HG02973 (cell line): ENCODE results near the gene KIF5C.

Source experiments
- ATAC-seq: cut with Tn5 transposase; IDR thresholded peaks from one replicate; pipeline ENCODE4 v1.9.1; 2021; ENCODE audit warnings: moderate library complexity; ENCODE audit not compliant: unreplicated experiment

Gene KIF5C

DNA sequence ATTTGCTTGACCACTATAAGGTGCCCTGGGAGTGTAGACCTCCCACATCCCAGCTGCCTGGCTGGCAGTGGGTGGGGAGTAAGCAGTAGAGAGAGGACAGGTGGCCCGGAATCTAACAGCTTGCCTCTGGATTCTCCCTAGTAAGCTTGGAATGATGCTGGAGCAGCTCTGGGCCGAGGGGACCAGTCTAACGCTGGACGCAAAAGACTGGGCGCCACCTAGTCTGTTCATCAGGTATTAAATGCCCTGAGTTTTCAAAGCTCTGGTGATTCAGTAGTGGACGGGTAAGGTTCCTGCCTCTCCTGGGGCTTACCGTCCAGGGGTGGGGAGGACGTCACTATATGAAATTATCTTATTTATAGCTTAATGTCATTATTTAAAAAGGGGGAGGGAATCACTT, 162.8 kb downstream of the KIF5C start:
- ATAC-seq: no peak

DNA sequence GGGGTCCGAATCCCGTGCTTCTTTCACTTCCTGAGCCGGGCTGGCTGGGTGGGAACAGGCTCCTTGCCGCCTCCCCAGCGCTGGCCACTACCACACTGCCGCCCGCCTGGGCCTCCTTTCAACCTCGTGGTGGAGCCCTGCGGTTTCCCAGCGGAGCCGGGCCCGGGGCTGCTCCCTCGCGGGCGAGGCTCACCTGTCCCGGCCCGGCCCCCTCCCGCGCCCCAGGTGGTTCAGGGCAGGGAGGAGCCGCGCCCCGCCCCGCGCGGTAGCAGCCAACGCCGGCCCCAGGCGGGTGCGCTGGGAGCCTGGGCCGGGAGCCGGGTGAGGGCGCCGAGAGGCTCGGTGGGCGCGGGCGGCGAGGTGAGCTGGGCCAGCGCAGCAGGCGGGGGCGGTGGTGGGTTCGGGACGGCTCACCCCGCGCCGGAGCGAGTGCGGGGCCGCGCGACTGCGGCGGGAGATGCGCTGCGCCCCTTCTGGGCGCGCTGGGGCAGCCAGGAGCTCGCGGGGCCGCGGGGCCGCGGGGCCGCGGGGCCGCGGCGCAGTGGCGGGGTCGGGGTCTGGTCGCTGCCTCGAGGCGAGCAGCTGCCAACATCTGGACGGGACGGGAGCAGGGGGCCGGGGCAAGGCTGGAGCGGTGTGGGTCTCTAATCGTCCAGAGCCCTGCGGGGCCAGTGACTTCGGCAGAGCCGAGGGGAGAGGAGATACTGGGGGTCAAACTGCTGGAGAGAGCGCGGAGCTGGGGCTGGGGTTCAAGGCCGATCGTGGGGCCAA, 163.6 kb downstream of the KIF5C start, which contains the start of gene LYPD6B:
TSS of gene LYPD6B (plus strand) at position 258 of the 771 bp plus-strand sequence. CDS start 92,250 bp downstream, outside the sequence.
- peak; percentile 60 for ATAC-seq

DNA sequence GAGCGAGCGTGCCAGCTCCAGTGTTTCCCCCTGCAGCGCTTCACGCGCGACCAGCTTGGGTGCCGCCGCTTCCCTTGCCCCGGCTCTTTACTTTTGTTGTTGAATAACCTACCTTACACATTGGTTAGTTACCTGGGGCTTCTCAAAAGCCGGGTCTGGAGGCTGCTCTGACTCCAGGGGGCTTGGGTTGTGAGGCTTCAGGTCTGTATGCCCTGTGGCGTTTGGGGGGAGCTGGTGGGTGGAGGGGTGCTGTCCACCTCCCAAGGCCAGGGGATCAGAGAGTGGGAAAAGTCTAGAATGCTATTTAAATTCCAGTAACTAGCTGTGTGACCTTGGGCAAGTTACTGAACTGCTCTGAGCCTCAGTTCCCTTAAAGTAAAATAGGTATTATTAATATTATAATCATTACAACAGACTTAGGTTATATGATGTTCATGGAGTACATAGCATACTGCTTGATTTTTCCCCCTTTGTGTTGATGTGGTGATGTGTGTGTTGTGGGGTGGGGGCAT, 164.2 kb downstream of the KIF5C start:
- no peak for ATAC-seq

DNA sequence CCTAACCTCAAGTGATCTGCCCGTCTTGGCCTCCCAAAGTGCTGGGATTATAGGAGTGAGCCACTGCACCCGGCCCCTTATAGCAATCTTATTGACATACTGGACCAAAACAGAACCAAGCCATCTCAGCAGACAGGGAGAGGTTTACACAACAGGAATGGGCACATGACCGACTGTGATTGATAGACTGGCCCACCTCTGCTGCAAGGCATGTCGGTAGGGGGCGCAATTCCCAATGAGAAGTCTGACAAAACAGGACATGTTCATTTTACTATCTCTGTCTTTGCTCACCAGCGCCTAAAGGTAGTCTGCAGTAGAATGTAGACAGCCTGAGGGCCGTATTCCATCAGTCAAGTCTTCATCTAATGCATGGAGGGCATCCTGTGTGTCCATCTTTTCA, 165.4 kb downstream of the KIF5C start:
- no peak for ATAC-seq

DNA sequence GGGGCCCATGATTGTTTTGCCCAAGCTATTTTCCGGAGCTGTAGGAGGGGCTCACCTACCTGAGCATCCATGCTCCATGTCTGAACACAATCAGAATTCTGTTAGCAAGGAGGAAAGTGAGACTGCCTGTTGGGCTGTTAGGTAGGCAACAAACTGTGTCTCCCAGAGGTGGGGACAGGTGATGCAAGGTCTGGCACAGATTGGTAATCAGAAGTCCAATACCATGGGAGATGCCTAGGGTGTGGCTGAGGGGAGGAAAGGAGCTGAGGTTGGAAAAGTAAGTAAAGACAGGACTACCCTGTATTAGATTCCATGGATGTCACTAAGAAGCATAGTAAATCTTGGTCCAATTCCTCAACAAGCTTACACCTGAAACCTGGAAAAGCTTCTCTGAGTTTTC, 166.5 kb downstream of the KIF5C start:
- ATAC-seq: no peak

DNA sequence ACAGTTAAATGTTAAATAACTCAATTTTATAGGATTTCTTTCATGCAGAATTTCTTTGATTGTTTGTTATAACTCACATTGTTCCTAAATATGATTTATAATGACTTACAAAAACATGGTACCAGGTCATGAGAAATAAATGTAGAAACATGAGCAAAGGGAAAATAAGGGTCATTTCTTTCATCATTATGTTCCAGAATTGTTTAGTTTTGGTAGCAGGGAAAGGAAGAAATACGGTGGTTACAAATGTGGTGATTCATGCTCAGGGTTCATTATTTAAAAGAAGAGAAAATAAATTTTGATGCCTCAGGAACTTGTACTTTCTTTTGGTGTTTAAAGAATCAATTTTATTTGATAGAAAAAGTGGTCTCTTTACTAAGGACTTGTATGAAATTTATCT, 167.9 kb downstream of the KIF5C start:
- ATAC-seq: no peak

DNA sequence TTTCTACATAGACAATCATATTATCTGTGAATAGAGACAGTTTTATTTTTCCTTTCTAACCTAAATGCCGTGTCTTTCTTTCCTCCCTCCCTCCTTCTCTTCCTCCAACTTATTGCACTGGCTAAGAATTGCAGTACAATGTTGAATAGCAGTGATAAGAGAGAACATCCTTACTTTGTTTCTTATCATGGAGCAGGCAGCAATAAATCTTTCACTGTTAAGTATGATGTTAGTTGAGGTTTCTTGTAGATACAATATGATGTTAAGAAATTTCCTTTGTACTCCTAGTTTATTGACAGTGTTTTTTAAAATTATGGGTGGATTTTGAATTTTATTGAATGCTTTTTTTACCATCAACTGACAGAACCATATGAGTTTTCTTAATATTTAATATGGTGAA, 169.5 kb downstream of the KIF5C start:
- no peak for ATAC-seq

DNA sequence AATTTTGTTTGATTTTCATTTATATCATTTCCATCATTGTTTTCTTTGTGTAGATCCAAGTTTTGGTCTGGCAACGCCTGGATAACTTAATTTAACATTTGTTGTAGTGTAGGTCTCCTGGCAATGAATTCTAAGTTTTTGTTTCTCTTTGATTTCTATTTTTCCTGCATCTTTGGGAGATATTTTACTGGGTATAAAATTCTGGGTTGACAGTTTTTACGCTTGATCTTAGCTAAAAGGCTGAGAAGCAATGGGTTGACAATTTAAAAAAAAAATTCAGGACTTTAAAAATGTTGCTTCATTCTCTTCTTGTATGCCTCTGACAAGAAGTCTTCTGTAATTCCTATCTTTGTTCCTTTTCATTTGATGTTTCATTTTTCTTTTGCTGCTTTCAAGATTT, 172.1 kb downstream of the KIF5C start:
- ATAC-seq: no peak

DNA sequence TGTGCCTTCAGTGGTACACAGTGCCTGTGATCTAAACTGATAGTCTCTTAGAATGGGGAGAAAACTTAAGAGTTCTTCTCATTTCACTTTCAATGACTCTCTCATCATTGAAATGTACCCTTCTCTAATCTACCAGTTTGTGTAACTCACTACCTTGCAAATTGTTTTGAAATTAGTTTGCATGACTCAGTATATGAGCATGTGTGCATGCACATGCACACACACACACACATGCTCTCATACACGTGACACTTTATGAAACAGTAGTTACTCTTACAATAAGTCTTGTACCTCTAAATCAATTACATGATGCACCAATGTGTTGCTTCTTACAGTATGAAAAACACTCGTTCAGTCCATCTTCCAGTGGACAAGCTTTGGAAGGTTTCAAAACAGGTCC, 174.1 kb downstream of the KIF5C start:
- ATAC-seq: no peak

DNA sequence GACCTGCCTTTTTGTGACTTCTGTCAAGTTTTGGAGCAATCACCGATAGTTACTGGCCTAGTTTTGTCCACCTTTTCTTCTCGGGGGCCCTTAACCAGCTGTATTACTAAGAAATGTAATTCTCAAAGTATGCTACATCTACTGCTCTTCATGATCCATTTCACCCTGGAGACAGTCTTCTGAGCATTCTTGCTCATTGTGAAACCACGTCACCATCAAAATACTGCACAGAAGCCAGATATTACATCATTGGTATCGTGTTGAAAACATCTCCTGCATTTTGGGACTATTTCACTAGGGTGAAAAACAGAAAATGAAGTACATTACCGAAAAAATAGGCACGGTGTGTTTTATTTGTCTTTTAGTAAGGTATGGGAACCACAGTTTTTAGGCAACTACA, 175.2 kb downstream of the KIF5C start:
- peak; percentile 71 for ATAC-seq

DNA sequence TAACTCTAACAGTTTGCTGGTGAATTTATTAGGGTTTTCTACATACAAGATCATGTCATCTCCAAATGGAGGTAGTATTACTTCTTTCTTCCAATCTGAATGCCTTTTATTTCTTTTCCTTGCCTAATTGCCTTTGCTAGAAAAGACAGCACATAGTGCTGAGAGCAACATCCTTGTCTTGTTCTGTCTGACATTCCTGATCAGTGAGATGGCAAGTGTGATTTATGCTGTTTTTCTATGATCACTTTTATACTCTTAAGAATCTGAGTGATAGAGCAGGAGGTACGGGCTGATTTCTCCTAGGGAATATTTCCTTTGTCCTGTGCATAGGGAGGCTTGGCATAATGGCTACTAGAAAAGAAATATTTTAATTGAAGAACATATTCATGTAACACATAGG, 180.7 kb downstream of the KIF5C start:
- ATAC-seq: no peak

DNA sequence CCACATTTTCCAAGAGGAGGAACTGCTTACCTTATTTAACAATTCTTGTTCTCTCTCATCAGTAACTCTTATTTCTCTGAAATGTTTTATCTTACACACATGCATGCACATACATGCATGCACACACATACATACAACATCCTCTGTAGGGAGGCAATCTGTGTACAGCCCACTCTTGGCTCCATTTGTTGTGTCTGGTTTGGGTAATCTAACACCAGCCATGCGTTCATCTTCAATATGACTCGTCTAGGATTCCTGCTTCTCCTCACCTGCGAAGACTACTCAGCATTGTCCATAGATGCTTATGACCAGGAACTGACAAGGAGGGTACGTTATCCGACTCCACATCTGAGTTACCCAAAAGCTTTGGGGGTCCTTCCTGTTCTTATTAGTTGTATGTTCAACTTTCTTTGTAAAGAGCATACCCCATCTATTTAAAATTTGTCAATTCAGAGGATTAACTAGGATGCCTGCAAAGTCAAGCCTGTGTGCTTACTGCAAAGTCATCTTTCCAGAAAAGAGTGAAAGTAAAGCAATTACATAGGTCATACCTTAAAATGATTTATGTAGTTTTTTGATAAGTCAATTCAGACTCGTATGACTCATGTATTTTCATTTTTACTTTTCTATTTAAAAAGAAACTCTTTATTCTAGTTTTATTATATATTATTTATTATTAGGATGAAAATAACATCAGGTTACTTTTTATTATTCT, 181.7 kb downstream of the KIF5C start:
- no peak for ATAC-seq

DNA sequence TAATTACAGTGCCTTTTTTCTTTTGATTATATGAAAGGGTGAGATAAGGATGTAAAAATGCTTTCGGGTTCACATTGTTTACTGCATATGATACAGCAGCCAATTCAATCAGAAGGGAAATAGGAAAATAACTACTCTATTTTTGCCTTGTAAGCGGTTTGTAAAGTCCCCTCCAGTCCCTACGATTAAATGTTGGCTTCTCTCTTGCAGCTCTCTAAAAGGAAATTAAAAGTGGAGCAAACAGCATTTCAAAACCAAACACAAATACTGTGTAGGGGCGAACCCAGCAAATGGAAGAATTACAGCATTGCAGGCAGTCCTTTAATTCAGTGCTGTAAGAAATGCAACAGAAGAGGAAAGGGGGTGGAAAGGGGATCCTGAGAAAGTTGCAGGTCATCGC, 182.4 kb downstream of the KIF5C start:
- no peak for ATAC-seq

DNA sequence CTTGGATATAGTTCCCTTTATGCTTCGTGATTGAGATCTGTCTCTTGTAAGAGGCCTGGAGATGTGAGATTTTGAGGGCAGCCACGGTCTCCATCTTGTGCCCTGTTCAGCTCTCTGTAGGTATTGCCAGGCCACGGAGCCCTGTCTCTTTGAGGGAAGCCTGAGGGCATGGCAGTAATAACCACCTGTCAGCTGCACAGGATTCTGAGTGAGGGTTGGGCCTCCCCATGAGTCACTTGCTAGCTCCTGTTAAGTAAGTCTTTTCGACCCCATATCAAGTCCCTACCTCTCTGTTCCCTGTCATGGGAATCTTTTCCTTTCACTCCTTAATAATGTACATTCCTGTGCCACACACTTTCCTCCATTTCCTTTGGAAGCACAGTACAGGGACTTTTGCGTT, 183.9 kb downstream of the KIF5C start:
- no peak for ATAC-seq

DNA sequence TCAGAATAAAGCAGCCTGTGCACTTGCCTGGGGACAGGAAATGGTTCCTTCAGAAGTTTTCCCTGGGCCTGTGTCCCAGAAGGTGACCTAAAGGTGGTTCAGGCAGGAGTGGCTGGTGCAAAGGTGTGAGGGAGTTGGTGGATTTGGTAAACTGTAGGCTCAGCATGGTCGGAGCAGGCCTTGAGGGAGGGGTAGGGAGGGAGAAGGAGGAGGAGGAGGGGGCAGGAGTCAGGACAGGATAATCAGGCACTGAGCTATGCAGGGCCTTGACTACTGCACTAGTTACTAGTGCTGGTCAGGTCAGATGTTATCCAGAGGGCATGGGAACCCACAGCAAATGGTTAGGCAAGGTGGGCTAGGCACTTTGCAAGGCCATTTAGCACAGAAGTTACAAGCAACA, 184.8 kb downstream of the KIF5C start:
- ATAC-seq: no peak

DNA sequence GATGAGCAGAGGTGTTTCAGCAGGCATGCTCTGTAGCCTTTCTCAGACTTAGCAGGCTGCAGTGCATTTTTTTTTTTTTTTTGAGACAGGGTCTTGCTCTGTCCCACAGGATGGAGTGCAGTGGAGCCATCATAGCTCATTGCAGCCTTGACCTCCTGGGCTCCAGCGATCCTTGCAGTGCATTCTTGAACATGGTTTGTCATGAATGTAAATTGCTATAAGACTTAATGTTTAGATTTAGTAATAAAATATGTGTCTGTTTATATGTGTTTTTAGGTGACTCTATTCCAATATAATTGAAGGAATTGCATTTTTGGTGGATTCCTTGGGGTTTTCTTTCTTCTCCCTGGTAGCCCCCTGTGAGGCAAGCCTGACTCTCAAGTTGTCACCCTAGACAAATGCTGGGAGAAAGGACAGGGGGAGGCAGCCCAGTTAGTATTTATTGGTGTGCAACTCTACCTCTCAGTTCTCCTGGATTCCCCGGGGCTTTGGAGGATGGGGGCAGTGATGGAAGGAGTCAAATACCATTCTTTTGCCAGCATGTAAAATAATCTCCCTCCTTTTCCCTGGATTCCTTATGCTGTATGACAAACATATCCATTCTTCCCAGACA, 186.2 kb downstream of the KIF5C start:
- ATAC-seq: no peak

DNA sequence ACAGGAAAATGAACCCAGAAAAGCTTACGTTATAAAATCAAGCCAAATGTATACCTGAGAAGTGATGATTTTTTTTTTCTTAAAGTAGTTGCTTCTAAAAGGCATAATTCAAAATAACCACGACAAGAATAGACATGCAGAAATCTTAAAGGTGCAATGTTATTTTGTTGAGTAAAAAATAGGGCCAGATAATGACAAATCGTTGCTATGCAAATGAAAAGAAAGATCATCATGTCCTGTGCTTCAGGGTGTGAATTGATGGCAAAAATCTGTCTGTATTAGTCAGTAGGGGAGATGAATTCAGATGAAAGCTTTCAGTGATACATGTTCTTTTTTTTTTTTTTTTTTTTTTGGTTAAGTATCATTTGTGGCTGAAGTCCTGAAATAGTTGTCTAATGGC, 187.5 kb downstream of the KIF5C start:
- ATAC-seq: no peak

DNA sequence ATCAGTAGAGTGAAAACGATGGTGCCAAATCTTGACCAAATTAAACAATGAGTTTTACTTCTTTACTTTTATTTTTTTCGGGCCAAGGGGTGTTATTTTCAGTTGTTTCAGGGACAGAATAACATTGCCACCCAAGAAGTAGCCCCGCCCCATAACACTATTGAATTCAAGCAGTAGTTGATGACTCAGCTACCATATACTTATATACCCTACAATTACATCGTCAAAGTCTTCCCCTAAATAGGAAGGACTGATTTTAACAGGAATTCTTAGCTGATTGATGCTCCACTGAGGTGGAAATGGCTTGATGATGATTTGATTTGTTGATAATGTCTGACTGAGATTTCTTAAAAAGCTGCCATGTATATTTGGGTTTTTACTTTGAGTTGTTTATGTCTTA, 188.2 kb downstream of the KIF5C start:
- no peak for ATAC-seq

DNA sequence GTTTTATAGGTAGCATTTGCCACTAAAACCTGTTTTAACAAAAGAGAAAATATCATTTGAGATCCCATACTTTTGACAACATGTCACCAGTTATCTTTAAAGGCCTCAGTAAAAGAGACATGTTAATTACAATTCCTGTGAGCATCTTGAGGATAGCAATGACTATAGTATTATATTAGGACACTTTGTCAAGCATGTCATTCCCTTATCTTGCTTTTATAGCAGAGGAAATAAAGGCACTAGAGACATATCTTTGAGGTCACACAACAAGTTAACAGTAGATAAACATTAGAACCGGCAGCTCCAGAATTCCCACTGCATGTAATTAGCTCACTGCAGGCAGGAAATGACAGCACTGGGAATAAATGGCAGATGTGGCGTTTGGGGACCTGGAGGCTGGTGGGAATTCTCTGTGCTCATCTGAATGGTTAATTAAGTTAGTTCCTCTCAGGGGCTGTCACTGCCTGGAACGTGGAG, 189.4 kb downstream of the KIF5C start:
- ATAC-seq: no peak

DNA sequence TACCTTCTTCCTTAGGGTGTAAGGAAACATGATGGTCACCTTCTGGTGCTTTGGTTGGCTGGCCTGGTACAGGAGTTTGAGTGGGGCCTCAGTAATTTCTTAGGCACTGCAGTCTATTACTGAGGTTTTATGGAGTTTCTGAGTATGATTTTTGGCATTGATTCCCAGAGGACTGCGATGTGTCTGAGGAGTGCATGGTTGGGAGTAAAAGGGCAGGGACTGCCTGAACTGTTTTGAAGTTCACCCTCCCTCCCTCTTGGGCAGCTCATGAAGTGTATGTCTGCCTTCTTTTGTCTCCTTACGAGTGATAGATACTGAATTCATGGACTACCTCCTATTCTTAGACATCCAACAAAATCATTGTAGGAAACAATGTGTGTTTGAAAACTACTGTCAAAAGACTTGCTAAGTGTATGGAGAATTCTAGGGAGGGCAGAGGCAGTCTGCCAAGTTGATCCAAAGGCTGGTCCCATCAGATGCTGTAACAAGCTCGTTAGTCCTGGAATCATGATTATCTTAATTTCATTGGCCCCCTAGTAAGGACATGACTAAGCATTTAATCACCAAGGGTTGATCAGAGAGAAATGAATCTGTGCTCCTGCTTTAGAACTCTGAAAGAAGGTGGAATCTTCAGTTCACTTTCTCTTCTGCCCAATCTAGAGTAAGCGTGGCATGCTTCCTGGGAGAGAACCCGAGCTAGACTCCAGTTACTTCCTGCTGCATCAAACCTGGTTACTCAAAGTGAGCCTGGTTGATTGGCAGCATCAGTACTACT, 190.0 kb downstream of the KIF5C start:
- no peak for ATAC-seq
